Measurements from ENCODE around the gene INSYN1.

INSYN1 gene

GRCh38 chr15:73700041-73700842 lies 52.9 kb downstream of the INSYN1 start:
- no peak overlapping the region for H3K4me3 ChIP-seq (ENCODE audit: low read length)
- no peak for TF ChIP-seq ZNF274 (IDR thresholded peaks at IDR 0.05; ENCODE audit: low read depth, low read length)

GRCh38 chr15:73699249-73700040 lies 53.7 kb downstream of the INSYN1 start:
- H3K4me3 ChIP-seq (ENCODE audit: low read length), result no peak overlapping the region
- no peak for TF ChIP-seq ZNF274 (IDR thresholded peaks at IDR 0.05; ENCODE audit: low read depth, low read length)

GRCh38 chr15:73697033-73697467 lies 56.1 kb downstream of the INSYN1 start:
- TF ChIP-seq ZNF274 (IDR thresholded peaks at IDR 0.05; ENCODE audit: low read depth, low read length), result no peak
- no peak overlapping the region for H3K4me3 ChIP-seq (ENCODE audit: low read length)

GRCh38 chr15:73696641-73697001 lies 56.5 kb downstream of the INSYN1 start:
- TF ChIP-seq ZNF274 (IDR thresholded peaks at IDR 0.05; ENCODE audit: low read depth, low read length), result no peak
- H3K4me3 ChIP-seq (ENCODE audit: low read length), result no peak overlapping the region

GRCh38 chr15:73695773-73696640 lies 57.1 kb downstream of the INSYN1 start:
- no peak overlapping the region for H3K4me3 ChIP-seq (ENCODE audit: low read length)
- TF ChIP-seq ZNF274 (IDR thresholded peaks at IDR 0.05; ENCODE audit: low read depth, low read length), result no peak

GRCh38 chr15:73694419-73694818 lies 58.7 kb downstream of the INSYN1 start:
- H3K4me3 ChIP-seq (ENCODE audit: low read length), result no peak overlapping the region
- TF ChIP-seq ZNF274 (IDR thresholded peaks at IDR 0.05; ENCODE audit: low read depth, low read length), result no peak

- no peak for TF ChIP-seq ZNF274 (IDR thresholded peaks at IDR 0.05; ENCODE audit: low read depth, low read length)
- no peak overlapping the region for H3K4me3 ChIP-seq (ENCODE audit: low read length)
Observed at GRCh38 chr15:73691396-73691795, 61.8 kb downstream of the INSYN1 start.

GRCh38 chr15:73688455-73688854 lies 64.7 kb downstream of the INSYN1 start:
- no peak for TF ChIP-seq ZNF274 (IDR thresholded peaks at IDR 0.05; ENCODE audit: low read depth, low read length)
- no peak overlapping the region for H3K4me3 ChIP-seq (ENCODE audit: low read length)

GRCh38 chr15:73687351-73687750 lies 65.8 kb downstream of the INSYN1 start:
- TF ChIP-seq ZNF274 (IDR thresholded peaks at IDR 0.05; ENCODE audit: low read depth, low read length), result no peak
- H3K4me3 ChIP-seq (ENCODE audit: low read length), result no peak overlapping the region

- TF ChIP-seq ZNF274 (IDR thresholded peaks at IDR 0.05; ENCODE audit: low read depth, low read length), result no peak
- no peak overlapping the region for H3K4me3 ChIP-seq (ENCODE audit: low read length)
Observed at GRCh38 chr15:73686781-73687256, 66.3 kb downstream of the INSYN1 start.

GRCh38 chr15:73685981-73686380 lies 67.2 kb downstream of the INSYN1 start:
- no peak for TF ChIP-seq ZNF274 (IDR thresholded peaks at IDR 0.05; ENCODE audit: low read depth, low read length)
- H3K4me3 ChIP-seq (ENCODE audit: low read length), result no peak overlapping the region

Data from GM08714 (cell line).